WTC11 (cell line): ENCODE measurements around the gene NUP210L. TPM values are rescaled to one million over a fixed set of nuclear protein-coding genes. Genes with fewer than 3 reads are reported as not detected.
A peak's percentile ranks its signal among the peaks of the same experiment; 100 is the strongest.

Source experiments
- ATAC-seq: fragments of 200-7000 bp; cut with Tn5 transposase; 2 replicates; pipeline ENCODE4 v1.10.0; 2021; ENCODE audit warnings: mild to moderate bottlenecking, moderate library complexity
- CTCF ChIA-PET: fragments of 300-600 bp; sonication (Branson Sonifier 250); formaldehyde crosslinking; loops from one replicate; lab custom pipeline; 2021; ENCODE audit warnings: antibody characterized with exemption; lab: Charles Lee
- POLR2A ChIA-PET: fragments of 350-600 bp; sonication (Branson Sonifier 250); formaldehyde crosslinking; loops from one replicate; lab custom pipeline; 2021; ENCODE audit warnings: antibody characterized with exemption; lab: Charles Lee
- DNase-seq: peaks from one replicate; pipeline ENCODE4 v3.0.0; 2021; ENCODE audit warnings: low spot score
- H3K27ac Mint-ChIP-seq: 2 replicates; pipeline ENCODE4 v1.8.0; 2021; ENCODE audit warnings: mixed read lengths
- H3K27me3 Mint-ChIP-seq: 2 replicates; pipeline ENCODE4 v1.8.0; 2021; ENCODE audit warnings: low read depth, mild to moderate bottlenecking, moderate library complexity, mixed read lengths
- H3K36me3 Mint-ChIP-seq: 2 replicates; pipeline ENCODE4 v1.8.0; 2021; ENCODE audit warnings: mixed read lengths
- H3K4me1 Mint-ChIP-seq: 2 replicates; pipeline ENCODE4 v1.8.0; 2022; ENCODE audit warnings: mixed read lengths
- H3K4me3 Mint-ChIP-seq: 2 replicates; pipeline ENCODE4 v1.8.0; 2021; ENCODE audit warnings: mild to moderate bottlenecking, moderate library complexity, mixed read lengths
- H3K9me3 Mint-ChIP-seq: 2 replicates; pipeline ENCODE4 v1.8.0; 2021; ENCODE audit warnings: mixed read lengths
- ARID4B ChIP-seq: sonication (generic); formaldehyde crosslinking; IDR thresholded peaks from 2 replicates; pipeline ENCODE4 v1.8.0; 2023; ENCODE audit warnings: missing genetic modification reagents, mild to moderate bottlenecking, borderline replicate concordance
- ATF1 ChIP-seq: sonication (generic); formaldehyde crosslinking; IDR thresholded peaks from 2 replicates; pipeline ENCODE4 v1.8.1; 2023; ENCODE audit warnings: mild to moderate bottlenecking, moderate library complexity, missing genetic modification reagents
- EMX1 ChIP-seq: fragments of 250-450 bp; sonication (Bioruptor Pico); IDR thresholded peaks from 2 replicates; pipeline ENCODE4 v1.8.0; 2021; ENCODE audit warnings: mild to moderate bottlenecking
- ERG ChIP-seq: fragments of 250-450 bp; sonication (Bioruptor Pico); IDR thresholded peaks from 2 replicates; pipeline ENCODE4 v1.8.0; 2021; ENCODE audit warnings: mild to moderate bottlenecking
- FOXK1 ChIP-seq: sonication (generic); formaldehyde crosslinking; IDR thresholded peaks from 2 replicates; pipeline ENCODE4 v1.8.0; 2022; ENCODE audit warnings: mild to moderate bottlenecking, moderate library complexity, missing genetic modification reagents
- GTF2I ChIP-seq: fragments of 250-450 bp; sonication (Bioruptor Pico); conservative IDR thresholded peaks from 2 replicates; pipeline ENCODE4 v1.4.0; 2021; ENCODE audit warnings: mild to moderate bottlenecking
- JAZF1 ChIP-seq: fragments of 250-450 bp; sonication (Bioruptor Pico); IDR thresholded peaks from 2 replicates; pipeline ENCODE4 v1.9.0; 2021; ENCODE audit warnings: moderate library complexity, mild to moderate bottlenecking, inconsistent platforms
- NFATC4 ChIP-seq: fragments of 250-450 bp; sonication (Bioruptor Pico); IDR thresholded peaks from 2 replicates; pipeline ENCODE4 v1.9.0; 2021; ENCODE audit warnings: mild to moderate bottlenecking
- NR1H2 ChIP-seq: sonication (generic); formaldehyde crosslinking; IDR thresholded peaks from 2 replicates; pipeline ENCODE4 v1.9.0; 2021; ENCODE audit warnings: mild to moderate bottlenecking, moderate library complexity, missing genetic modification reagents
- NR2C2 ChIP-seq: sonication (generic); formaldehyde crosslinking; IDR thresholded peaks from 2 replicates; pipeline ENCODE4 v1.8.0; 2022; ENCODE audit warnings: mild to moderate bottlenecking, missing genetic modification reagents
- PRRX2 ChIP-seq: fragments of 250-450 bp; sonication (Bioruptor Pico); IDR thresholded peaks from 2 replicates; pipeline ENCODE4 v1.8.0; 2021; ENCODE audit warnings: mild to moderate bottlenecking
- RORB ChIP-seq: fragments of 250-450 bp; sonication (Bioruptor Pico); IDR thresholded peaks from 2 replicates; pipeline ENCODE4 v1.9.0; 2021; ENCODE audit warnings: mild to moderate bottlenecking
- SMAD3 ChIP-seq: sonication (generic); formaldehyde crosslinking; IDR thresholded peaks from 2 replicates; pipeline ENCODE4 v1.8.0; 2022; ENCODE audit warnings: missing genetic modification reagents, mild to moderate bottlenecking, borderline replicate concordance
- STAT6 ChIP-seq: sonication (generic); formaldehyde crosslinking; conservative IDR thresholded peaks from 2 replicates; pipeline ENCODE4 v1.8.1; 2023; ENCODE audit warnings: mild to moderate bottlenecking, low read depth, missing genetic modification reagents, moderate library complexity
- USF2 ChIP-seq: sonication (generic); formaldehyde crosslinking; IDR thresholded peaks from 2 replicates; pipeline ENCODE4 v1.8.1; 2023; ENCODE audit warnings: mild to moderate bottlenecking, missing genetic modification reagents, moderate library complexity
- ZMAT4 ChIP-seq: fragments of 250-450 bp; sonication (Bioruptor Pico); IDR thresholded peaks from 2 replicates; pipeline ENCODE4 v1.9.0; 2021; ENCODE audit warnings: mild to moderate bottlenecking
- ZNF232 ChIP-seq: sonication (generic); formaldehyde crosslinking; IDR thresholded peaks from 2 replicates; pipeline ENCODE4 v1.8.0; 2022; ENCODE audit warnings: mild to moderate bottlenecking, missing genetic modification reagents
- ZNF263 ChIP-seq: sonication (generic); formaldehyde crosslinking; IDR thresholded peaks from 2 replicates; pipeline ENCODE4 v1.8.1; 2022; ENCODE audit warnings: low read depth, mild to moderate bottlenecking, moderate library complexity, missing genetic modification reagents
- ZNF317 ChIP-seq: sonication (generic); formaldehyde crosslinking; IDR thresholded peaks from 2 replicates; pipeline ENCODE4 v1.8.1; 2023; ENCODE audit warnings: low read depth, mild to moderate bottlenecking, moderate library complexity, missing genetic modification reagents, borderline replicate concordance
- ZNF416 ChIP-seq: fragments of 250-450 bp; sonication (Bioruptor Pico); IDR thresholded peaks from 2 replicates; pipeline ENCODE4 v1.9.0; 2021; ENCODE audit warnings: mild to moderate bottlenecking, inconsistent platforms
- total RNA-seq: library from RNA; stranded (reverse); gene quantifications from 3 replicates; pipeline ENCODE4 v1.2.3, GENCODE V29; 2021

NUP210L gene
- total RNA-seq, 1 experiment from 2014 or later, result 0.02 TPM

- POLR2A ChIA-PET, result interaction anchor here (1.1 kb wide), 1 partner anchor 28 kb away, joined by 8 read pairs; the partner anchor contains the start of gene CREB3L4
- Mint-ChIP-seq H3K27ac (peak overlapping the region; percentile 73; the same call in 1 of the 2 replicates), H3K4me1 (peaks cover 22% of the 10 kb centered on the region), H3K27me3 (no peaks in the 10 kb centered on the region), H3K9me3 (peaks cover 6% of the 10 kb centered on the region), H3K36me3 (peaks cover 53% of the 10 kb centered on the region), H3K4me3 (no peak overlapping the region)
- CTCF ChIA-PET, result no interaction called here
- TF ChIP-seq ERG (CRISPR knock-in tag) (no peak), NFATC4 (CRISPR knock-in tag) (no peak), ATF1 (CRISPR knock-in tag) (no peak)
- ATAC-seq (no peak), DNase-seq (no peak)
Measured at GRCh38 chr1:153995202-153995601, 159.7 kb downstream of the NUP210L start.

- peaks cover 6% of the 10 kb centered on the region for H3K9me3 Mint-ChIP-seq
- peaks cover 53% of the 10 kb centered on the region for H3K36me3 Mint-ChIP-seq
- peak overlapping the region; percentile 97 for H3K4me3 Mint-ChIP-seq
- DNase-seq, result no peak
- H3K27me3 Mint-ChIP-seq, result no peaks in the 10 kb centered on the region
- 0 out of 2 replicates have a peak, but pooled peaks have one; percentile 62 for TF ChIP-seq PRRX2 (CRISPR knock-in tag)
- TF ChIP-seq JAZF1, result peak; percentile 6; the same call in 1 of the 2 replicates
- TF ChIP-seq ZNF263 (CRISPR knock-in tag), result no peak
- TF ChIP-seq ERG (CRISPR knock-in tag), result no peak
- peak; percentile 22; the same call in 1 of the 2 replicates for TF ChIP-seq RORB (CRISPR knock-in tag)
- no peak for TF ChIP-seq ZNF317 (CRISPR knock-in tag)
- TF ChIP-seq ZNF232, result no peak
- TF ChIP-seq ZMAT4, result peak; percentile 58; the same call in 1 of the 2 replicates
- no peak for TF ChIP-seq GTF2I (CRISPR knock-in tag)
- no peak for TF ChIP-seq EMX1 (CRISPR knock-in tag)
- TF ChIP-seq ZNF416, result 0 out of 2 replicates have a peak, but pooled peaks have one; percentile 11
- no peak for TF ChIP-seq FOXK1
- TF ChIP-seq NR2C2 (CRISPR knock-in tag), result no peak
- H3K4me1 Mint-ChIP-seq, result peaks cover 24% of the 10 kb centered on the region
- POLR2A ChIA-PET, result interaction anchor here (0.6 to 1.7 kb wide), 2 partner anchors 9 to 69 kb away, joined by 3 to 8 read pairs; partner anchors contain the start of gene GATAD2B
- CTCF ChIA-PET, result no interaction called here
- peak overlapping the region; percentile 98 for H3K27ac Mint-ChIP-seq
- ATAC-seq, result no peak
Measured at GRCh38 chr1:153991806-153992205, 163.1 kb downstream of the NUP210L start.

- POLR2A ChIA-PET, result interaction anchor here (0.6 to 2.2 kb wide), 10 partner anchors 8 to 333 kb away, joined by 3 to 23 read pairs (median 4); partner anchors contain the start of genes CREB3L4, GATAD2B, JTB and SLC39A1
- Mint-ChIP-seq H3K27ac (peak overlapping the region; percentile 98), H3K4me3 (peak overlapping the region; percentile 97), H3K4me1 (peaks cover 29% of the 10 kb centered on the region), H3K9me3 (peaks cover 6% of the 10 kb centered on the region)
- DNase-seq (no peak), ATAC-seq (no peak)
- CTCF ChIA-PET, result interaction anchor here (1.1 kb wide), 1 partner anchor 14 kb away, joined by 6 read pairs; the partner anchor contains the start of gene JTB
- no peak for TF ChIP-seq STAT6 (CRISPR knock-in tag)
- 0 out of 2 replicates have a peak, but pooled peaks have one; percentile 4 for TF ChIP-seq NR1H2 (CRISPR knock-in tag)
- TF ChIP-seq USF2 (CRISPR knock-in tag), result no peak
- TF ChIP-seq ZNF416, result 0 out of 2 replicates have a peak, but pooled peaks have one; percentile 5
- TF ChIP-seq ARID4B (CRISPR knock-in tag), result no peak
- TF ChIP-seq SMAD3 (CRISPR knock-in tag), result no peak
- TF ChIP-seq, all 79 proteins: peak for 2
- no peaks in the 10 kb centered on the region for H3K27me3 Mint-ChIP-seq
- H3K36me3 Mint-ChIP-seq, result peaks cover 50% of the 10 kb centered on the region
Measured at GRCh38 chr1:153991151-153991630, 163.7 kb downstream of the NUP210L start.
